IMR-90 (cell line): ENCODE measurements around the gene USP36. TPM values are rescaled to one million over a fixed set of nuclear protein-coding genes. Genes with fewer than 3 reads are reported as not detected.

Experiments
- ATAC-seq: fragments of 200-7000 bp; cut with Tn5 transposase; 2 replicates; pipeline ENCODE4 v1.9.1; 2020; ENCODE audit warnings: low read depth, mild to moderate bottlenecking, moderate library complexity
- BruUV-seq: library from RNA; stranded (reverse); fragments of 400-500 nt; replicated peaks from 2 replicates; lab custom pipeline; 2021; lab: Mats Ljungman, UMichigan
- CTCF ChIA-PET: fragments of 300-600 bp; formaldehyde crosslinking; extraction: SDS; loops from one replicate; lab custom pipeline; 2021; ENCODE audit warnings: antibody characterized with exemption; lab: Yijun Ruan, JAX
- POLR2A ChIA-PET: fragments of 300-600 bp; sonication (Branson Sonifier 250); formaldehyde crosslinking; loops from one replicate; lab custom pipeline; 2022; ENCODE audit warnings: antibody characterized with exemption; ENCODE audit not compliant: unreplicated experiment; lab: Charles Lee
- DNase-seq: peaks from one replicate; pipeline ENCODE4 v3.0.0; 2013
- H2AFZ ChIP-seq: replicated peaks from 2 replicates; pipeline ENCODE3; 2013; ENCODE audit warnings: low read length, mild to moderate bottlenecking; ENCODE audit not compliant: poor library complexity
- H2AK5ac ChIP-seq: 2 replicates; pipeline ENCODE4 v1.6.1; 2013; ENCODE audit warnings: low read depth, low read length, inconsistent platforms
- H2AK9ac ChIP-seq: replicated peaks from 2 replicates; pipeline ENCODE3; 2013; ENCODE audit warnings: mild to moderate bottlenecking, low read depth, low read length, moderate library complexity; ENCODE audit not compliant: poor library complexity
- H2BK120ac ChIP-seq: 2 replicates; pipeline ENCODE4 v1.6.1; 2013; ENCODE audit warnings: low read depth, low read length, inconsistent platforms
- H2BK15ac ChIP-seq: 3 replicates; pipeline ENCODE4 v1.6.1; 2013; ENCODE audit warnings: low read depth, low read length, inconsistent platforms
- H2BK20ac ChIP-seq: 2 replicates; pipeline ENCODE4 v1.6.1; 2013; ENCODE audit warnings: low read depth, mild to moderate bottlenecking, inconsistent platforms, low read length, moderate library complexity
- H2BK5ac ChIP-seq: 2 replicates; pipeline ENCODE4 v1.6.1; 2013; ENCODE audit warnings: mild to moderate bottlenecking, low read depth, low read length, inconsistent platforms; ENCODE audit not compliant: poor library complexity, severe bottlenecking
- H3K14ac ChIP-seq: replicated peaks from 2 replicates; pipeline ENCODE4 v1.6.1; 2013; ENCODE audit warnings: low read depth, low read length, inconsistent platforms
- H3K18ac ChIP-seq: 2 replicates; pipeline ENCODE4 v1.6.1; 2013; ENCODE audit warnings: low read depth, low read length, control low read depth
- H3K23ac ChIP-seq: 2 replicates; pipeline ENCODE4 v1.6.1; 2013; ENCODE audit warnings: low read depth, low read length, inconsistent platforms
- H3K27ac ChIP-seq: 2 replicates; pipeline ENCODE4 v1.5.1; 2013; ENCODE audit warnings: mild to moderate bottlenecking, control low read depth, low read length; ENCODE audit not compliant: insufficient read depth
- H3K27me3 ChIP-seq: 2 replicates; pipeline ENCODE4 v1.6.1; 2013; ENCODE audit warnings: low read length; ENCODE audit not compliant: control insufficient read depth, insufficient read depth
- H3K36me3 ChIP-seq: 2 replicates; pipeline ENCODE4 v1.6.1; 2013; ENCODE audit warnings: low read length, mixed read lengths; ENCODE audit not compliant: control insufficient read depth, insufficient read depth
- H3K4ac ChIP-seq: 2 replicates; pipeline ENCODE4 v1.6.1; 2013; ENCODE audit warnings: low read depth, low read length, inconsistent platforms
- H3K4me1 ChIP-seq: 2 replicates; pipeline ENCODE4 v1.6.1; 2013; ENCODE audit warnings: low read length, mixed read lengths; ENCODE audit not compliant: control insufficient read depth, insufficient read depth
- H3K4me2 ChIP-seq: 2 replicates; pipeline ENCODE4 v1.6.1; 2013; ENCODE audit warnings: low read depth, mild to moderate bottlenecking, control low read depth, low read length, moderate library complexity
- H3K4me3 ChIP-seq: 2 replicates; pipeline ENCODE4 v1.5.1; 2013; ENCODE audit warnings: low read depth, mild to moderate bottlenecking, control low read depth, low read length, moderate library complexity; ENCODE audit not compliant: insufficient read depth
- H3K56ac ChIP-seq: 2 replicates; pipeline ENCODE4 v1.6.1; 2013; ENCODE audit warnings: low read length, inconsistent platforms; ENCODE audit not compliant: insufficient read depth; ENCODE audit errors: extremely low read depth
- H3K79me1 ChIP-seq, 2 experiments: 2 replicates each; pipeline ENCODE4 v1.6.1; 2013; ENCODE audit warnings: low read length in 2 of 2, inconsistent platforms in 1 of 2, low read depth in 1 of 2
- H3K9ac ChIP-seq: 2 replicates; pipeline ENCODE4 v1.6.1; 2013; ENCODE audit warnings: low read depth, low read length, control low read depth
- H3K9me1 ChIP-seq: 2 replicates; pipeline ENCODE4 v1.6.1; 2013; ENCODE audit warnings: low read length, inconsistent platforms; ENCODE audit not compliant: insufficient read depth
- H3K9me3 ChIP-seq: 2 replicates; pipeline ENCODE4 v1.6.1; 2013; ENCODE audit warnings: low read length; ENCODE audit not compliant: control insufficient read depth, insufficient read depth
- H4K20me1 ChIP-seq: 2 replicates; pipeline ENCODE4 v1.6.1; 2013; ENCODE audit warnings: low read length, inconsistent platforms; ENCODE audit not compliant: insufficient read depth
- H4K5ac ChIP-seq: 2 replicates; pipeline ENCODE4 v1.6.1; 2013; ENCODE audit warnings: mild to moderate bottlenecking, low read depth, low read length, control low read depth
- H4K8ac ChIP-seq, 2 experiments: 2 replicates each; pipeline ENCODE4 v1.6.1; 2013; ENCODE audit warnings: low read depth in 2 of 2, low read length in 2 of 2, control low read depth in 1 of 2, inconsistent platforms in 1 of 2
- H4K91ac ChIP-seq: 2 replicates; pipeline ENCODE4 v1.6.1; 2013; ENCODE audit warnings: low read depth, low read length, inconsistent platforms; ENCODE audit not compliant: insufficient read depth
- BHLHE40 ChIP-seq: fragments of 150-350 bp; IDR thresholded peaks from 2 replicates; pipeline ENCODE4 v1.6.1; 2016; ENCODE audit warnings: mild to moderate bottlenecking, low read depth, low read length
- CEBPB ChIP-seq: IDR thresholded peaks from 2 replicates; pipeline ENCODE4 v1.6.1; 2012; ENCODE audit warnings: low read depth, low read length, improper control_type of control experiment
- CHD1 ChIP-seq: IDR thresholded peaks from 2 replicates; pipeline ENCODE4 v1.6.1; 2012; ENCODE audit warnings: low read depth, low read length, improper control_type of control experiment
- FOS ChIP-seq: fragments of 150-350 bp; IDR thresholded peaks from 2 replicates; pipeline ENCODE4 v1.6.1; 2016; ENCODE audit warnings: low read depth, low read length
- MAFK ChIP-seq: IDR thresholded peaks from 2 replicates; pipeline ENCODE4 v1.6.1; 2012; ENCODE audit warnings: low read depth, low read length, improper control_type of control experiment
- MAZ ChIP-seq: IDR thresholded peaks from 2 replicates; pipeline ENCODE4 v1.6.1; 2012; ENCODE audit warnings: low read depth, mild to moderate bottlenecking, low read length, improper control_type of control experiment, moderate library complexity, borderline replicate concordance
- NFE2L2 ChIP-seq: fragments of 150-350 bp; IDR thresholded peaks from 2 replicates; pipeline ENCODE4 v1.6.1; 2016; ENCODE audit warnings: low read depth, mild to moderate bottlenecking, low read length
- POLR2A ChIP-seq: IDR thresholded peaks from 2 replicates; pipeline ENCODE4 v1.6.1; 2012; ENCODE audit warnings: mild to moderate bottlenecking, low read depth, low read length
- RAD21 ChIP-seq: IDR thresholded peaks from 2 replicates; pipeline ENCODE4 v1.6.1; 2012; ENCODE audit warnings: low read length, improper control_type of control experiment
- RCOR1 ChIP-seq: IDR thresholded peaks from 2 replicates; pipeline ENCODE4 v1.6.1; 2012; ENCODE audit warnings: mild to moderate bottlenecking, low read length, improper control_type of control experiment; ENCODE audit not compliant: insufficient replicate concordance
- RFX5 ChIP-seq: IDR thresholded peaks from 2 replicates; pipeline ENCODE4 v1.8.0; 2012; ENCODE audit warnings: low read depth, mild to moderate bottlenecking, low read length, moderate library complexity
- USF2 ChIP-seq: fragments of 150-350 bp; IDR thresholded peaks from 2 replicates; pipeline ENCODE4 v1.6.1; 2017; ENCODE audit warnings: mild to moderate bottlenecking, antibody characterized with exemption, low read length, low read depth
- WGBS, 2 experiments: methylation state at CpG; one replicate each; pipeline versions ENCODE4 v1.1.5 to v1.1.7; 2013; ENCODE audit warnings: missing lambda C conversion rate in 2 of 2; ENCODE audit not compliant: insufficient read length in 1 of 2; ENCODE audit errors: extremely low coverage in 2 of 2; 5-methylcytosine and 5-hydroxymethylcytosine counted together
- dilution Hi-C: fragments of 300-500 bp; cut with HindIII; formaldehyde crosslinking; loops from one replicate; pipeline ENCODE4 v1.14.3; 2018; ENCODE audit warnings: low sequenced_read_pairs; ENCODE audit not compliant: unreplicated experiment
- in situ Hi-C: fragments of 300-500 bp; cut with MboI; formaldehyde crosslinking; loops from 3 replicates; pipeline ENCODE4 v1.14.3; 2019; ENCODE audit warnings: low sequenced_read_pairs, inconsistent platforms, mixed read lengths
- intact Hi-C: fragments of 100-400 bp; cut with micrococcal nuclease; formaldehyde crosslinking; loops from 2 replicates; pipeline ENCODE4 v1.10.0; 2022
- polyA plus RNA-seq, 3 experiments: library from polyadenylated mRNA; depleted of rRNA; stranded (reverse); fragments of >200 nt; gene quantifications; 2 replicates each; pipeline ENCODE4 v1.2.3, GENCODE V29; 2012; ENCODE audit warnings: low replicate concordance in 1 of 3
- total RNA-seq: library from RNA; depleted of rRNA; stranded (reverse); fragments of >200 nt; gene quantifications from 2 replicates; pipeline ENCODE4 v1.2.3, GENCODE V29; 2012
- TF ChIP-seq, protein P1 (sequence below): conservative IDR thresholded peaks from 2 replicates; pipeline ENCODE4 v1.5.1; 2012; ENCODE audit warnings: mild to moderate bottlenecking, low read depth, low read length, improper control_type of control experiment
- TF ChIP-seq, protein P2 (sequence below): fragments of 150-350 bp; IDR thresholded peaks from 2 replicates; pipeline ENCODE4 v1.6.1; 2016; ENCODE audit warnings: low read depth, mild to moderate bottlenecking, low read length, moderate library complexity, borderline replicate concordance

The USP36 gene
- total and polyA plus RNA-seq, 2 of the 4 experiments (the other 2 are of a cell fraction): 30.6 to 38.3 TPM

DNA sequence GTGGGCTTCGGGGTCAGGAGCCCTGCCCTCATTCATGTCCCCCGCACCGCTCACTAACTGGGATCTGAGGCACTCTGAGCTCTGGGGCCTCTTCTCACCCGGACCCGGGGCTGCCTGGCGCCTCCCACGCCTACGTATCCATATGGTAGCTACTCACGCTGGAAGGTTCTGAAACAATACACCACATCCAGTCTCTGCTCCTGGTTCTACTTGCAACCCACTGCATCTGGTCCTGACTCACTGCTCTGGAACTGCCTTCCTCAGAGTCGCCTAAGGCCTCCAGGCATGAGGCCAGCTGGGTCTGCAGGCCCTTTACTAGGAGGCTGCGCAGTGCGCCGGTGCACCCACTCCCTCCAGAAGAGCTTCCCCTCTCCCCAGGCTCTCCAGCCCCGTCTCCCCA lies 18.1 kb downstream of the USP36 start (continued):
- TF ChIP-seq RFX5: no peak

- Histone ChIP-seq H2AK5ac (peak overlapping the region; percentile 68), H2BK120ac (peak overlapping the region; percentile 80), H3K27ac (peak overlapping the region; percentile 86), H2BK15ac (peak overlapping the region; percentile 81; the same call in 2 of the 3 replicates), H3K4ac (peak overlapping the region; percentile 84), H3K23ac (peak overlapping the region; percentile 80; the same call in 1 of the 2 replicates), H3K4me3 (no peak overlapping the region), H2BK5ac (peak overlapping the region; percentile 87), H3K56ac (0 out of 2 replicates have a peak overlapping the region, but pooled peaks have one; percentile 1), H2AFZ (peak overlapping the region; percentile 28), H3K79me1 (peaks cover 32 to 85% of the 10 kb centered on the region in 2 experiments), H2AK9ac (peak overlapping the region; percentile 93), H2BK20ac (peak overlapping the region; percentile 77), H4K5ac (0 out of 2 replicates have a peak overlapping the region, but pooled peaks have one; percentile 42), H3K4me2 (no peak overlapping the region), H4K20me1 (peaks cover 16% of the 10 kb centered on the region), H4K8ac (peak overlapping the region; percentile 10 to 89; a peak in 3 of 4 replicates), H3K14ac (peak overlapping the region; percentile 74), H4K91ac (peak overlapping the region; percentile 73), H3K36me3 (peaks cover 64% of the 10 kb centered on the region), H3K27me3 (no peaks in the 10 kb centered on the region), H3K9ac (peak overlapping the region; percentile 25), H3K9me1 (peaks cover 20% of the 10 kb centered on the region), H3K9me3 (no peaks in the 10 kb centered on the region), H3K18ac (peak overlapping the region; percentile 39; the same call in 1 of the 2 replicates), H3K4me1 (peaks cover 16% of the 10 kb centered on the region)
- intact Hi-C loops: loop anchor here (10.0 kb wide), 1 partner anchor 327 kb away; no protein-coding TSS in a partner anchor
- ChIA-PET CTCF (no interaction called here), POLR2A (interaction anchor here (0.5 kb wide), 1 partner anchor 10 kb away, joined by 4 read pairs; no protein-coding TSS in a partner anchor)
- DNase-seq (peak; percentile 54), ATAC-seq (no peak)
- no TSS peak for BruUV-seq
- in situ Hi-C loops: no loop called here
- no CpG with 5 or more reads among the region's 8 CpGs for WGBS, 2 experiments
- dilution Hi-C loops: no loop called here
- no peak for TF ChIP-seq RAD21
- TF ChIP-seq MAZ: no peak
- TF ChIP-seq CHD1: no peak
- TF ChIP-seq, protein P1, sequence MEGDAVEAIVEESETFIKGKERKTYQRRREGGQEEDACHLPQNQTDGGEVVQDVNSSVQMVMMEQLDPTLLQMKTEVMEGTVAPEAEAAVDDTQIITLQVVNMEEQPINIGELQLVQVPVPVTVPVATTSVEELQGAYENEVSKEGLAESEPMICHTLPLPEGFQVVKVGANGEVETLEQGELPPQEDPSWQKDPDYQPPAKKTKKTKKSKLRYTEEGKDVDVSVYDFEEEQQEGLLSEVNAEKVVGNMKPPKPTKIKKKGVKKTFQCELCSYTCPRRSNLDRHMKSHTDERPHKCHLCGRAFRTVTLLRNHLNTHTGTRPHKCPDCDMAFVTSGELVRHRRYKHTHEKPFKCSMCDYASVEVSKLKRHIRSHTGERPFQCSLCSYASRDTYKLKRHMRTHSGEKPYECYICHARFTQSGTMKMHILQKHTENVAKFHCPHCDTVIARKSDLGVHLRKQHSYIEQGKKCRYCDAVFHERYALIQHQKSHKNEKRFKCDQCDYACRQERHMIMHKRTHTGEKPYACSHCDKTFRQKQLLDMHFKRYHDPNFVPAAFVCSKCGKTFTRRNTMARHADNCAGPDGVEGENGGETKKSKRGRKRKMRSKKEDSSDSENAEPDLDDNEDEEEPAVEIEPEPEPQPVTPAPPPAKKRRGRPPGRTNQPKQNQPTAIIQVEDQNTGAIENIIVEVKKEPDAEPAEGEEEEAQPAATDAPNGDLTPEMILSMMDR: no peak
- TF ChIP-seq BHLHE40: no peak
- TF ChIP-seq RFX5: no peak
- TF ChIP-seq MAFK: no peak
- TF ChIP-seq NFE2L2: no peak
- no peak for TF ChIP-seq FOS
- no peak for TF ChIP-seq USF2
- TF ChIP-seq, protein P2, sequence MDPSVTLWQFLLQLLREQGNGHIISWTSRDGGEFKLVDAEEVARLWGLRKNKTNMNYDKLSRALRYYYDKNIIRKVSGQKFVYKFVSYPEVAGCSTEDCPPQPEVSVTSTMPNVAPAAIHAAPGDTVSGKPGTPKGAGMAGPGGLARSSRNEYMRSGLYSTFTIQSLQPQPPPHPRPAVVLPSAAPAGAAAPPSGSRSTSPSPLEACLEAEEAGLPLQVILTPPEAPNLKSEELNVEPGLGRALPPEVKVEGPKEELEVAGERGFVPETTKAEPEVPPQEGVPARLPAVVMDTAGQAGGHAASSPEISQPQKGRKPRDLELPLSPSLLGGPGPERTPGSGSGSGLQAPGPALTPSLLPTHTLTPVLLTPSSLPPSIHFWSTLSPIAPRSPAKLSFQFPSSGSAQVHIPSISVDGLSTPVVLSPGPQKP: no peak
- no peak for TF ChIP-seq POLR2A
- no peak for TF ChIP-seq CEBPB
- no peak for TF ChIP-seq RCOR1
These were observed 18.7 kb downstream of the USP36 start for GRCh38 chr17:78821961-78822360.
